GM23338 (cell line): Measurements from ENCODE around the gene SLC9A3. TPM values are rescaled to one million over a fixed set of nuclear protein-coding genes. Genes with fewer than 3 reads are reported as not detected.

Source experiments
- EZH2 ChIP-seq: fragments of 200-600 bp; sonication (generic); IDR thresholded peaks from one replicate; pipeline ENCODE4 v1.8.0; 2017; ENCODE audit warnings: antibody characterized with exemption, mild to moderate bottlenecking, low read depth; ENCODE audit not compliant: unreplicated experiment
- EZH2phosphoT487 ChIP-seq: fragments of 200-600 bp; sonication (generic); IDR thresholded peaks from one replicate; pipeline ENCODE4 v1.8.1; 2018; ENCODE audit warnings: antibody characterized with exemption; ENCODE audit not compliant: unreplicated experiment
- polyA plus RNA-seq: library from polyadenylated mRNA; unstranded; fragments of >200 nt; fragmentation: Nextera tagmentation; extraction: Ambion mirVana; gene quantifications from 2 replicates; pipeline ENCODE4 v1.2.1, GENCODE V29; 2016
- total RNA-seq: library from RNA; depleted of rRNA; stranded (reverse); fragments of >200 nt; shearing (Covaris generic); gene quantifications from 2 replicates; pipeline ENCODE4 v1.2.3, GENCODE V29; 2014
- TF ChIP-seq, protein P1 (sequence below): fragments of 250-450 bp; sonication (Bioruptor Pico); IDR thresholded peaks from 2 replicates; pipeline ENCODE4 v1.5.0; 2020; ENCODE audit warnings: mild to moderate bottlenecking, moderate library complexity
- TF ChIP-seq, protein P2 (sequence below): IDR thresholded peaks from 2 replicates; pipeline ENCODE4 v1.6.1; 2016; ENCODE audit warnings: antibody characterized with exemption
- TF ChIP-seq, protein P3 (sequence below): IDR thresholded peaks from one replicate; pipeline ENCODE4 v1.6.1; 2018; ENCODE audit warnings: antibody characterized with exemption; ENCODE audit not compliant: unreplicated experiment

Gene SLC9A3
- total and polyA plus RNA-seq, 2 experiments from 2014 or later: 0.39 to 3.1 TPM

DNA sequence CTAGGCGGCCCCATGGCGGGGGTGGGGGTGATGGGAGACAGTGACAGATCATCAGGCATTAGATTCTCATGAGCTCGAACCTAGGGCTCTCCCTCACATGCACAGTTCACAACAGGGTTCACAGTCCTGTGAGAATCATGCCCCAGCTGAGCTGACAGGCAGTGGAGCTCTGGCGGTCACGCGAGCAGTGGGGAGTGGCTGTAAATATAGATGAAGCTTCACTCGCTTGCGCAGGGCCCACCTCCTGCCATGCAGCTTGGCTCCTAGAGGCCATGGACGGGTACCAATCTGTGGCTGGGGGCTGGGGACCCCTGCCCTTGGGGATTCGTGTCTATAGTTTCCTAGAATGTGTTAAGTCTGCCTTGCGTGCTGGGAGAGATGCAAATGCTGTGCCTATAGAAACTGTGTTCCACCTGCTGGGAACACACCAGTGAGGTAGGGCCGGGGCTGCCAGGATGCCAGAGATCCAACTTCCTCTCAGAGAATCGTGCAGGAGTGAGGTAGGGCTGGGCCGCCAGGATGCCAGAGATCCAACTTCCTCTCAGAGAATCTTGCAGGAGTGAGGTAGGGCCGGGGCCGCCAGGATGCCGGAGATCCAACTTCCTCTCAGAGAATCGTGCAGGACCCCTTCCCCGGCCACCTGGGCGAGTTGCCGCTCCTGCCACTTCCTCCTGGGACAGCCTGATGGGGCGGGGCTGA is 95.3 kb downstream of the SLC9A3 start (continued):
- TF ChIP-seq, protein P1, sequence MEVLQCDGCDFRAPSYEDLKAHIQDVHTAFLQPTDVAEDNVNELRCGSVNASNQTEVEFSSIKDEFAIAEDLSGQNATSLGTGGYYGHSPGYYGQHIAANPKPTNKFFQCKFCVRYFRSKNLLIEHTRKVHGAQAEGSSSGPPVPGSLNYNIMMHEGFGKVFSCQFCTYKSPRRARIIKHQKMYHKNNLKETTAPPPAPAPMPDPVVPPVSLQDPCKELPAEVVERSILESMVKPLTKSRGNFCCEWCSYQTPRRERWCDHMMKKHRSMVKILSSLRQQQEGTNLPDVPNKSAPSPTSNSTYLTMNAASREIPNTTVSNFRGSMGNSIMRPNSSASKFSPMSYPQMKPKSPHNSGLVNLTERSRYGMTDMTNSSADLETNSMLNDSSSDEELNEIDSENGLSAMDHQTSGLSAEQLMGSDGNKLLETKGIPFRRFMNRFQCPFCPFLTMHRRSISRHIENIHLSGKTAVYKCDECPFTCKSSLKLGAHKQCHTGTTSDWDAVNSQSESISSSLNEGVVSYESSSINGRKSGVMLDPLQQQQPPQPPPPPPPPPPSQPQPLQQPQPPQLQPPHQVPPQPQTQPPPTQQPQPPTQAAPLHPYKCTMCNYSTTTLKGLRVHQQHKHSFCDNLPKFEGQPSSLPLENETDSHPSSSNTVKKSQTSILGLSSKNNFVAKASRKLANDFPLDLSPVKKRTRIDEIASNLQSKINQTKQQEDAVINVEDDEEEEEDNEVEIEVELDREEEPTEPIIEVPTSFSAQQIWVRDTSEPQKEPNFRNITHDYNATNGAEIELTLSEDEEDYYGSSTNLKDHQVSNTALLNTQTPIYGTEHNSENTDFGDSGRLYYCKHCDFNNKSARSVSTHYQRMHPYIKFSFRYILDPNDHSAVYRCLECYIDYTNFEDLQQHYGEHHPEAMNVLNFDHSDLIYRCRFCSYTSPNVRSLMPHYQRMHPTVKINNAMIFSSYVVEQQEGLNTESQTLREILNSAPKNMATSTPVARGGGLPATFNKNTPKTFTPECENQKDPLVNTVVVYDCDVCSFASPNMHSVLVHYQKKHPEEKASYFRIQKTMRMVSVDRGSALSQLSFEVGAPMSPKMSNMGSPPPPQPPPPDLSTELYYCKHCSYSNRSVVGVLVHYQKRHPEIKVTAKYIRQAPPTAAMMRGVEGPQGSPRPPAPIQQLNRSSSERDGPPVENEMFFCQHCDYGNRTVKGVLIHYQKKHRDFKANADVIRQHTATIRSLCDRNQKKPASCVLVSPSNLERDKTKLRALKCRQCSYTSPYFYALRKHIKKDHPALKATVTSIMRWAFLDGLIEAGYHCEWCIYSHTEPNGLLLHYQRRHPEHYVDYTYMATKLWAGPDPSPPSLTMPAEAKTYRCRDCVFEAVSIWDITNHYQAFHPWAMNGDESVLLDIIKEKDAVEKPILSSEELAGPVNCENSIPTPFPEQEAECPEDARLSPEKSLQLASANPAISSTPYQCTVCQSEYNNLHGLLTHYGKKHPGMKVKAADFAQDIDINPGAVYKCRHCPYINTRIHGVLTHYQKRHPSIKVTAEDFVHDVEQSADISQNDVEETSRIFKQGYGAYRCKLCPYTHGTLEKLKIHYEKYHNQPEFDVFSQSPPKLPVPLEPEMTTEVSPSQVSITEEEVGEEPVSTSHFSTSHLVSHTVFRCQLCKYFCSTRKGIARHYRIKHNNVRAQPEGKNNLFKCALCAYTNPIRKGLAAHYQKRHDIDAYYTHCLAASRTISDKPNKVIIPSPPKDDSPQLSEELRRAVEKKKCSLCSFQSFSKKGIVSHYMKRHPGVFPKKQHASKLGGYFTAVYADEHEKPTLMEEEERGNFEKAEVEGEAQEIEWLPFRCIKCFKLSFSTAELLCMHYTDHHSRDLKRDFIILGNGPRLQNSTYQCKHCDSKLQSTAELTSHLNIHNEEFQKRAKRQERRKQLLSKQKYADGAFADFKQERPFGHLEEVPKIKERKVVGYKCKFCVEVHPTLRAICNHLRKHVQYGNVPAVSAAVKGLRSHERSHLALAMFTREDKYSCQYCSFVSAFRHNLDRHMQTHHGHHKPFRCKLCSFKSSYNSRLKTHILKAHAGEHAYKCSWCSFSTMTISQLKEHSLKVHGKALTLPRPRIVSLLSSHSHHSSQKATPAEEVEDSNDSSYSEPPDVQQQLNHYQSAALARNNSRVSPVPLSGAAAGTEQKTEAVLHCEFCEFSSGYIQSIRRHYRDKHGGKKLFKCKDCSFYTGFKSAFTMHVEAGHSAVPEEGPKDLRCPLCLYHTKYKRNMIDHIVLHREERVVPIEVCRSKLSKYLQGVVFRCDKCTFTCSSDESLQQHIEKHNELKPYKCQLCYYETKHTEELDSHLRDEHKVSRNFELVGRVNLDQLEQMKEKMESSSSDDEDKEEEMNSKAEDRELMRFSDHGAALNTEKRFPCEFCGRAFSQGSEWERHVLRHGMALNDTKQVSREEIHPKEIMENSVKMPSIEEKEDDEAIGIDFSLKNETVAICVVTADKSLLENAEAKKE (CRISPR knock-in tag): no peak
- TF ChIP-seq, protein P2, sequence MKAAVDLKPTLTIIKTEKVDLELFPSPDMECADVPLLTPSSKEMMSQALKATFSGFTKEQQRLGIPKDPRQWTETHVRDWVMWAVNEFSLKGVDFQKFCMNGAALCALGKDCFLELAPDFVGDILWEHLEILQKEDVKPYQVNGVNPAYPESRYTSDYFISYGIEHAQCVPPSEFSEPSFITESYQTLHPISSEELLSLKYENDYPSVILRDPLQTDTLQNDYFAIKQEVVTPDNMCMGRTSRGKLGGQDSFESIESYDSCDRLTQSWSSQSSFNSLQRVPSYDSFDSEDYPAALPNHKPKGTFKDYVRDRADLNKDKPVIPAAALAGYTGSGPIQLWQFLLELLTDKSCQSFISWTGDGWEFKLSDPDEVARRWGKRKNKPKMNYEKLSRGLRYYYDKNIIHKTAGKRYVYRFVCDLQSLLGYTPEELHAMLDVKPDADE: no peak
- TF ChIP-seq, protein P3, sequence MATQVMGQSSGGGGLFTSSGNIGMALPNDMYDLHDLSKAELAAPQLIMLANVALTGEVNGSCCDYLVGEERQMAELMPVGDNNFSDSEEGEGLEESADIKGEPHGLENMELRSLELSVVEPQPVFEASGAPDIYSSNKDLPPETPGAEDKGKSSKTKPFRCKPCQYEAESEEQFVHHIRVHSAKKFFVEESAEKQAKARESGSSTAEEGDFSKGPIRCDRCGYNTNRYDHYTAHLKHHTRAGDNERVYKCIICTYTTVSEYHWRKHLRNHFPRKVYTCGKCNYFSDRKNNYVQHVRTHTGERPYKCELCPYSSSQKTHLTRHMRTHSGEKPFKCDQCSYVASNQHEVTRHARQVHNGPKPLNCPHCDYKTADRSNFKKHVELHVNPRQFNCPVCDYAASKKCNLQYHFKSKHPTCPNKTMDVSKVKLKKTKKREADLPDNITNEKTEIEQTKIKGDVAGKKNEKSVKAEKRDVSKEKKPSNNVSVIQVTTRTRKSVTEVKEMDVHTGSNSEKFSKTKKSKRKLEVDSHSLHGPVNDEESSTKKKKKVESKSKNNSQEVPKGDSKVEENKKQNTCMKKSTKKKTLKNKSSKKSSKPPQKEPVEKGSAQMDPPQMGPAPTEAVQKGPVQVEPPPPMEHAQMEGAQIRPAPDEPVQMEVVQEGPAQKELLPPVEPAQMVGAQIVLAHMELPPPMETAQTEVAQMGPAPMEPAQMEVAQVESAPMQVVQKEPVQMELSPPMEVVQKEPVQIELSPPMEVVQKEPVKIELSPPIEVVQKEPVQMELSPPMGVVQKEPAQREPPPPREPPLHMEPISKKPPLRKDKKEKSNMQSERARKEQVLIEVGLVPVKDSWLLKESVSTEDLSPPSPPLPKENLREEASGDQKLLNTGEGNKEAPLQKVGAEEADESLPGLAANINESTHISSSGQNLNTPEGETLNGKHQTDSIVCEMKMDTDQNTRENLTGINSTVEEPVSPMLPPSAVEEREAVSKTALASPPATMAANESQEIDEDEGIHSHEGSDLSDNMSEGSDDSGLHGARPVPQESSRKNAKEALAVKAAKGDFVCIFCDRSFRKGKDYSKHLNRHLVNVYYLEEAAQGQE: no peak
- no peak for TF ChIP-seq EZH2phosphoT487
- TF ChIP-seq EZH2: no peak
